K562 (cell line): ENCODE data around the gene ZSWIM3. TPM values are rescaled to one million over a fixed set of nuclear protein-coding genes. Genes with fewer than 3 reads are reported as not detected.
A peak's percentile ranks its signal among the peaks of the same experiment; 100 is the strongest.

Experiments
- ATAC-seq: fragments of 200-7000 bp; cut with Tn5 transposase; 3 replicates; pipeline ENCODE4 v1.9.1; 2020; ENCODE audit warnings: moderate library complexity
- BruUV-seq: library from RNA; stranded (reverse); fragments of 400-500 nt; replicated peaks from 2 replicates; lab custom pipeline; 2021; lab: Mats Ljungman, UMichigan
- CTCF ChIA-PET: fragments of 300-600 bp; formaldehyde crosslinking; extraction: SDS; loops from one replicate; lab custom pipeline; 2021; ENCODE audit warnings: low intra/inter-chr PET ratio; lab: Yijun Ruan, JAX
- POLR2A ChIA-PET: fragments of 300-600, 350-650 bp; sonication (Branson Sonifier 250); formaldehyde crosslinking; extraction: SDS; loops from one replicate; lab custom pipeline; 2021; ENCODE audit warnings: antibody characterized with exemption, inconsistent platforms; lab: Yijun Ruan, JAX
- DNase-seq, 4 experiments: peaks; one replicate each; pipeline versions ENCODE4 v3.0.0 to v3.0.0-alpha.2; 2011 to 2018; ENCODE audit warnings: low spot score in 3 of 4, mixed read lengths in 3 of 4; ENCODE audit errors: extremely low read depth in 1 of 4
- FAIRE-seq: peaks from 2 replicates; lab custom pipeline; 2011; peaks lifted over from hg19 to GRCh38; lab: Jason Lieb, UNC
- H2AFZ ChIP-seq: 2 replicates; pipeline ENCODE4 v1.6.0; 2011; ENCODE audit warnings: low read depth, low read length, control low read depth, inconsistent platforms
- H3K27ac ChIP-seq: fragments of 200-600 bp; 3 replicates; pipeline ENCODE4 v1.8.0; 2011; ENCODE audit warnings: low read depth, mild to moderate bottlenecking, control low read depth, inconsistent platforms, low read length, moderate library complexity, mixed read lengths; ENCODE audit errors: extremely low read depth
- H3K27me3 ChIP-seq, 2 experiments: fragments of 300-600 bp in 1 of 2; 2 replicates in 1 of 2; 3 replicates in 1 of 2; pipeline versions ENCODE4 v1.6.0 to v1.8.0; 2011; ENCODE audit warnings: inconsistent platforms in 2 of 2, low read length in 2 of 2, mild to moderate bottlenecking in 1 of 2, mixed read lengths in 1 of 2, moderate library complexity in 1 of 2; ENCODE audit not compliant: control insufficient read depth in 2 of 2, insufficient read depth in 2 of 2
- H3K36me3 ChIP-seq: fragments of 300-600 bp; 3 replicates; pipeline ENCODE4 v1.8.0; 2011; ENCODE audit warnings: mild to moderate bottlenecking, low read length, inconsistent platforms; ENCODE audit not compliant: control insufficient read depth, insufficient read depth
- H3K4me1 ChIP-seq, 2 experiments: fragments of 200-600 bp in 1 of 2; replicated peaks in 1 of 2; 2 replicates in 1 of 2; 3 replicates in 1 of 2; pipeline versions ENCODE4 v1.5.1 to v1.8.0; 2011; ENCODE audit warnings: inconsistent platforms in 2 of 2, low read length in 2 of 2, mild to moderate bottlenecking in 1 of 2, mixed read lengths in 1 of 2, moderate library complexity in 1 of 2; ENCODE audit not compliant: control insufficient read depth in 2 of 2, insufficient read depth in 2 of 2
- H3K4me2 ChIP-seq: 2 replicates; pipeline ENCODE4 v1.6.1; 2011; ENCODE audit warnings: low read length, control low read depth, inconsistent platforms, mixed read lengths; ENCODE audit not compliant: insufficient read depth
- H3K4me3 ChIP-seq: fragments of 200-600 bp; sonication (generic), shearing (Covaris generic); 2 replicates; pipeline ENCODE4 v1.5.1; 2016; ENCODE audit warnings: control low read depth, inconsistent platforms
- H3K79me2 ChIP-seq: fragments of 200-600 bp; 3 replicates; pipeline ENCODE4 v1.8.0; 2011; ENCODE audit warnings: low read length, inconsistent platforms; ENCODE audit not compliant: control insufficient read depth, insufficient read depth
- H3K9ac ChIP-seq, 2 experiments: 2 replicates each; pipeline versions ENCODE4 v1.6.0 to v1.6.1; 2011; ENCODE audit warnings: low read depth in 2 of 2, low read length in 2 of 2, control low read depth in 1 of 2, inconsistent platforms in 1 of 2, mild to moderate bottlenecking in 1 of 2, mixed read lengths in 1 of 2; ENCODE audit not compliant: insufficient read depth in 1 of 2
- H3K9me1 ChIP-seq: one replicate; pipeline ENCODE4 v1.6.0; 2011; ENCODE audit warnings: inconsistent platforms, mild to moderate bottlenecking, low read length, moderate library complexity; ENCODE audit not compliant: control insufficient read depth, insufficient read depth
- H3K9me3 ChIP-seq: replicated peaks from 2 replicates; pipeline ENCODE4 v1.5.1; 2011; ENCODE audit warnings: low read depth, low read length, inconsistent platforms; ENCODE audit not compliant: control insufficient read depth, insufficient read depth
- H4K20me1 ChIP-seq: replicated peaks from 2 replicates; pipeline ENCODE4 v1.6.1; 2011; ENCODE audit warnings: low read length, inconsistent platforms, mixed read lengths; ENCODE audit not compliant: control insufficient read depth, insufficient read depth
- DIDO1 ChIP-seq: fragments of 450-650 bp; IDR thresholded peaks from 2 replicates; pipeline ENCODE4 v1.6.1; 2016; ENCODE audit warnings: low read depth, missing biosample characterization, missing genetic modification characterization
- FOXA3 ChIP-seq, 2 experiments: fragments of 450-650 bp in 1 of 2; sonication (generic) in 1 of 2; formaldehyde crosslinking; IDR thresholded peaks in 1 of 2; conservative IDR thresholded peaks in 1 of 2; 2 replicates each; pipeline versions ENCODE4 v1.4.0 to v1.8.0; 2020 to 2022; ENCODE audit warnings: mild to moderate bottlenecking in 2 of 2, missing genetic modification reagents in 1 of 2
- NFIC ChIP-seq: fragments of 450-650 bp; IDR thresholded peaks from 2 replicates; pipeline ENCODE4 v1.6.1; 2017; ENCODE audit warnings: mild to moderate bottlenecking, inconsistent platforms
- WGBS: fragments of 100-300 bp; shearing (Covaris generic); methylation state at CpG from one replicate; pipeline ENCODE4 v1.1.6; 2016; ENCODE audit warnings: low coverage, mixed read lengths; ENCODE audit not compliant: insufficient coverage; ENCODE audit errors: missing lambda C conversion rate; 5-methylcytosine and 5-hydroxymethylcytosine counted together
- in situ Hi-C: fragments of 300-500 bp; cut with MboI; formaldehyde crosslinking; loops from 4 replicates; pipeline ENCODE4 v1.15.0; 2018; ENCODE audit warnings: inconsistent platforms, mixed read lengths
- intact Hi-C: fragments of 100-400 bp; cut with micrococcal nuclease; formaldehyde crosslinking; loops from 2 replicates; pipeline ENCODE4 v1.14.2; 2022
- polyA plus RNA-seq, 8 experiments: library from polyadenylated mRNA; depleted of rRNA in 4 of 8; stranded (reverse) in 5 of 8; unstranded in 3 of 8; fragments of >200 nt; fragmentation: Nextera tagmentation in 2 of 8; fragmentation: Illumina TruSeq in 1 of 8; extraction: Ambion mirVana in 2 of 8; extraction: Trizol in 1 of 8; gene quantifications; 2 replicates each; pipeline versions ENCODE4 v1.2.1 to v1.2.3, GENCODE V29; 2011 to 2014; ENCODE audit warnings: inconsistent platforms in 1 of 8, missing spikeins in 1 of 8
- total RNA-seq, 7 experiments: library from RNA; depleted of rRNA in 6 of 7; stranded (reverse); fragments of >200 nt in 6 of 7; fragmentation: Illumina TruSeq in 2 of 7; extraction: Trizol in 2 of 7; gene quantifications; 2 replicates each; pipeline versions ENCODE4 v1.2.1 to v1.2.3, GENCODE V29; 2011 to 2021; ENCODE audit warnings: low replicate concordance in 1 of 7

The ZSWIM3 gene
- total and polyA plus RNA-seq, 9 of the 15 experiments (the other 6 are each of a cell fraction or from before 2014, with no cell fraction given), result 1.7 to 4.3 (median 2.9) TPM

DNA sequence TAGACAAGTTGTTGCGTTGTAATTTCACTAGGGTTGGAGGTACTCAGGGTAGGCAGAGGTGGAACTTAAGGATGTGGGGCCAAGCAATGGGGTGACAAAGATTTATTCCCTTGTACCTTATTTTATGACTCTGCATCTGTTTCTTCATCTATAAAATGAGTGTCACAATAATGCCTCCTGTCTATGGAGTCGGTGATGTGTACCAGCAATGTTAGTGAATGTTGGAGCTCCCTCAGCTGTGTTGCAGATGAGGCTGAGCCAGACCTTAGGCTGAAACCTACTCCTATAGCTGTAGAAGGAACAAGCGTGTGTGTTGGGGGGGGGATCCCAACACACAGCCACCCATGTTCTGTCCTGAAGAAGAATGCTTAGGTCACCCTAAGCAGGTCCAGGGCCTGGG is 40.5 kb upstream of the ZSWIM3 start:
- H3K9me1 ChIP-seq, result no peaks in the 10 kb centered on the region
- BruUV-seq, result no TSS peak
- peaks cover 5% of the 10 kb centered on the region; the same call in 2 of the 3 replicates for H3K36me3 ChIP-seq
- H2AFZ ChIP-seq, result no peak overlapping the region
- intact Hi-C loops, result no loop called here
- POLR2A ChIA-PET, result interaction anchor here (0.8 to 2.0 kb wide), 3 partner anchors 12 to 16 kb away, joined by 3 to 6 read pairs (median 3); partner anchors contain the start of gene SNX21
- H3K4me2 ChIP-seq, result no peak overlapping the region
- no peaks in the 10 kb centered on the region for H3K79me2 ChIP-seq
- CTCF ChIA-PET, result no interaction called here
- H4K20me1 ChIP-seq, result no peaks in the 10 kb centered on the region
- FAIRE-seq, result no peak
- peaks cover 0 to 13% of the 10 kb centered on the region in 2 experiments; a peak in 1 of 5 replicates for H3K4me1 ChIP-seq
- no peak for DNase-seq
- peaks cover 5% of the 10 kb centered on the region; the same call in 1 of the 2 replicates for H3K9me3 ChIP-seq
- no peak overlapping the region for H3K4me3 ChIP-seq
- H3K27me3 ChIP-seq, result no peaks in the 10 kb centered on the region
- H3K9ac ChIP-seq, result 0 out of 4 replicates have a peak overlapping the region, but pooled peaks of 1 of the 2 experiments have one; percentile 54
- no peak overlapping the region for H3K27ac ChIP-seq
- no peak for ATAC-seq
- WGBS, result 72% methylated on average over 3 of the region's 3 CpGs
- in situ Hi-C loops, result no loop called here
- TF ChIP-seq DIDO1 (tag), result no peak
- no peak for TF ChIP-seq NFIC
- TF ChIP-seq FOXA3 (CRISPR knock-in tag; conservative IDR thresholded peaks at IDR 0.05 in 1 of 2, IDR thresholded peaks at IDR 0.05 in 1 of 2), result no peak
